K562 (cell line): Measurements from ENCODE around the gene CEP192. TPM values are rescaled to one million over a fixed set of nuclear protein-coding genes. Genes with fewer than 3 reads are reported as not detected.

Experiments used
- ATAC-seq: fragments of 200-7000 bp; cut with Tn5 transposase; 3 replicates; pipeline ENCODE4 v1.9.1; 2020; ENCODE audit warnings: moderate library complexity
- BruUV-seq: library from RNA; stranded (reverse); fragments of 400-500 nt; replicated peaks from 2 replicates; lab custom pipeline; 2021; lab: Mats Ljungman, UMichigan
- CTCF ChIA-PET: fragments of 300-600 bp; formaldehyde crosslinking; extraction: SDS; loops from one replicate; lab custom pipeline; 2021; ENCODE audit warnings: low intra/inter-chr PET ratio; lab: Yijun Ruan, JAX
- POLR2A ChIA-PET: fragments of 300-600, 350-650 bp; sonication (Branson Sonifier 250); formaldehyde crosslinking; extraction: SDS; loops from one replicate; lab custom pipeline; 2021; ENCODE audit warnings: antibody characterized with exemption, inconsistent platforms; lab: Yijun Ruan, JAX
- DNase-seq, 4 experiments: peaks; one replicate each; pipeline versions ENCODE4 v3.0.0 to v3.0.0-alpha.2; 2011 to 2018; ENCODE audit warnings: low spot score in 3 of 4, mixed read lengths in 3 of 4; ENCODE audit errors: extremely low read depth in 1 of 4
- FAIRE-seq: peaks from 2 replicates; lab custom pipeline; 2011; peaks lifted over from hg19 to GRCh38; lab: Jason Lieb, UNC
- H2AFZ ChIP-seq: 2 replicates; pipeline ENCODE4 v1.6.0; 2011; ENCODE audit warnings: low read depth, low read length, control low read depth, inconsistent platforms
- H3K27ac ChIP-seq: fragments of 200-600 bp; 3 replicates; pipeline ENCODE4 v1.8.0; 2011; ENCODE audit warnings: low read depth, mild to moderate bottlenecking, control low read depth, inconsistent platforms, low read length, moderate library complexity, mixed read lengths; ENCODE audit errors: extremely low read depth
- H3K27me3 ChIP-seq, 2 experiments: fragments of 300-600 bp in 1 of 2; 2 replicates in 1 of 2; 3 replicates in 1 of 2; pipeline versions ENCODE4 v1.6.0 to v1.8.0; 2011; ENCODE audit warnings: inconsistent platforms in 2 of 2, low read length in 2 of 2, mild to moderate bottlenecking in 1 of 2, mixed read lengths in 1 of 2, moderate library complexity in 1 of 2; ENCODE audit not compliant: control insufficient read depth in 2 of 2, insufficient read depth in 2 of 2
- H3K36me3 ChIP-seq: fragments of 300-600 bp; 3 replicates; pipeline ENCODE4 v1.8.0; 2011; ENCODE audit warnings: mild to moderate bottlenecking, low read length, inconsistent platforms; ENCODE audit not compliant: control insufficient read depth, insufficient read depth
- H3K4me1 ChIP-seq, 2 experiments: fragments of 200-600 bp in 1 of 2; replicated peaks in 1 of 2; 2 replicates in 1 of 2; 3 replicates in 1 of 2; pipeline versions ENCODE4 v1.5.1 to v1.8.0; 2011; ENCODE audit warnings: inconsistent platforms in 2 of 2, low read length in 2 of 2, mild to moderate bottlenecking in 1 of 2, mixed read lengths in 1 of 2, moderate library complexity in 1 of 2; ENCODE audit not compliant: control insufficient read depth in 2 of 2, insufficient read depth in 2 of 2
- H3K4me2 ChIP-seq: 2 replicates; pipeline ENCODE4 v1.6.1; 2011; ENCODE audit warnings: low read length, control low read depth, inconsistent platforms, mixed read lengths; ENCODE audit not compliant: insufficient read depth
- H3K4me3 ChIP-seq: fragments of 200-600 bp; sonication (generic), shearing (Covaris generic); 2 replicates; pipeline ENCODE4 v1.5.1; 2016; ENCODE audit warnings: control low read depth, inconsistent platforms
- H3K79me2 ChIP-seq: fragments of 200-600 bp; 3 replicates; pipeline ENCODE4 v1.8.0; 2011; ENCODE audit warnings: low read length, inconsistent platforms; ENCODE audit not compliant: control insufficient read depth, insufficient read depth
- H3K9ac ChIP-seq, 2 experiments: 2 replicates each; pipeline versions ENCODE4 v1.6.0 to v1.6.1; 2011; ENCODE audit warnings: low read depth in 2 of 2, low read length in 2 of 2, control low read depth in 1 of 2, inconsistent platforms in 1 of 2, mild to moderate bottlenecking in 1 of 2, mixed read lengths in 1 of 2; ENCODE audit not compliant: insufficient read depth in 1 of 2
- H3K9me1 ChIP-seq: one replicate; pipeline ENCODE4 v1.6.0; 2011; ENCODE audit warnings: inconsistent platforms, mild to moderate bottlenecking, low read length, moderate library complexity; ENCODE audit not compliant: control insufficient read depth, insufficient read depth
- H3K9me3 ChIP-seq: replicated peaks from 2 replicates; pipeline ENCODE4 v1.5.1; 2011; ENCODE audit warnings: low read depth, low read length, inconsistent platforms; ENCODE audit not compliant: control insufficient read depth, insufficient read depth
- H4K20me1 ChIP-seq: replicated peaks from 2 replicates; pipeline ENCODE4 v1.6.1; 2011; ENCODE audit warnings: low read length, inconsistent platforms, mixed read lengths; ENCODE audit not compliant: control insufficient read depth, insufficient read depth
- DMBX1 ChIP-seq: fragments of 250-450 bp; sonication (Bioruptor Pico); IDR thresholded peaks from 2 replicates; pipeline ENCODE4 v1.8.0; 2022; ENCODE audit warnings: inconsistent platforms, mild to moderate bottlenecking, moderate library complexity, borderline replicate concordance
- EHMT2 ChIP-seq: fragments of 450-650 bp; IDR thresholded peaks from 2 replicates; pipeline ENCODE4 v1.6.1; 2018; ENCODE audit warnings: antibody characterized with exemption
- KAT8 ChIP-seq: fragments of 450-650 bp; IDR thresholded peaks from 2 replicates; pipeline ENCODE4 v1.6.1; 2016; ENCODE audit warnings: low read depth, mild to moderate bottlenecking
- KLF13 ChIP-seq: fragments of 450-650 bp; IDR thresholded peaks from 2 replicates; pipeline ENCODE4 v1.6.1; 2016; ENCODE audit warnings: missing genetic modification characterization, low read depth, mild to moderate bottlenecking, missing compliant biosample characterization, moderate library complexity, borderline replicate concordance
- L3MBTL2 ChIP-seq: fragments of 450-650 bp; IDR thresholded peaks from 2 replicates; pipeline ENCODE4 v1.6.1; 2016; ENCODE audit warnings: mild to moderate bottlenecking, moderate library complexity
- LEF1 ChIP-seq: fragments of 450-650 bp; IDR thresholded peaks from 2 replicates; pipeline ENCODE4 v1.6.1; 2016; ENCODE audit warnings: mild to moderate bottlenecking
- MAZ ChIP-seq, 2 experiments: fragments of 450-650 bp in 1 of 2; sonication (generic) in 1 of 2; formaldehyde crosslinking; IDR thresholded peaks in 1 of 2; conservative IDR thresholded peaks in 1 of 2; 2 replicates each; pipeline versions ENCODE4 v1.4.0 to v1.5.0; 2020; ENCODE audit warnings: mild to moderate bottlenecking in 1 of 2, missing genetic modification reagents in 1 of 2
- SREBF1 ChIP-seq: fragments of 150-350 bp; IDR thresholded peaks from 2 replicates; pipeline ENCODE4 v1.6.1; 2014; ENCODE audit warnings: antibody characterized with exemption, low read depth, low read length, borderline replicate concordance
- WGBS: fragments of 100-300 bp; shearing (Covaris generic); methylation state at CpG from one replicate; pipeline ENCODE4 v1.1.6; 2016; ENCODE audit warnings: low coverage, mixed read lengths; ENCODE audit not compliant: insufficient coverage; ENCODE audit errors: missing lambda C conversion rate; 5-methylcytosine and 5-hydroxymethylcytosine counted together
- in situ Hi-C: fragments of 300-500 bp; cut with MboI; formaldehyde crosslinking; loops from 4 replicates; pipeline ENCODE4 v1.15.0; 2018; ENCODE audit warnings: inconsistent platforms, mixed read lengths
- intact Hi-C: fragments of 100-400 bp; cut with micrococcal nuclease; formaldehyde crosslinking; loops from 2 replicates; pipeline ENCODE4 v1.14.2; 2022
- polyA plus RNA-seq, 8 experiments: library from polyadenylated mRNA; depleted of rRNA in 4 of 8; stranded (reverse) in 5 of 8; unstranded in 3 of 8; fragments of >200 nt; fragmentation: Nextera tagmentation in 2 of 8; fragmentation: Illumina TruSeq in 1 of 8; extraction: Ambion mirVana in 2 of 8; extraction: Trizol in 1 of 8; gene quantifications; 2 replicates each; pipeline versions ENCODE4 v1.2.1 to v1.2.3, GENCODE V29; 2011 to 2014; ENCODE audit warnings: inconsistent platforms in 1 of 8, missing spikeins in 1 of 8
- total RNA-seq, 7 experiments: library from RNA; depleted of rRNA in 6 of 7; stranded (reverse); fragments of >200 nt in 6 of 7; fragmentation: Illumina TruSeq in 2 of 7; extraction: Trizol in 2 of 7; gene quantifications; 2 replicates each; pipeline versions ENCODE4 v1.2.1 to v1.2.3, GENCODE V29; 2011 to 2021; ENCODE audit warnings: low replicate concordance in 1 of 7
- TF ChIP-seq, protein P1 (sequence below): fragments of 250-450 bp; sonication (Bioruptor Pico); IDR thresholded peaks from 2 replicates; pipeline ENCODE4 v1.4.0; 2020; ENCODE audit warnings: mild to moderate bottlenecking, moderate library complexity
- TF ChIP-seq, protein P2 (sequence below): fragments of 250-450 bp; sonication (Bioruptor Pico); IDR thresholded peaks from 2 replicates; pipeline ENCODE4 v1.5.0; 2020; ENCODE audit warnings: mild to moderate bottlenecking
- TF ChIP-seq, protein P3 (sequence below), 2 experiments: fragments of 450-650 bp; formaldehyde crosslinking in 1 of 2; IDR thresholded peaks; 2 replicates each; pipeline versions ENCODE4 v1.4.0 to v1.6.1; 2014 to 2020; ENCODE audit warnings: mild to moderate bottlenecking in 2 of 2, borderline replicate concordance in 1 of 2, low read depth in 1 of 2

Gene CEP192
- total and polyA plus RNA-seq, 9 of the 15 experiments (the other 6 are each of a cell fraction or from before 2014, with no cell fraction given): 14.4 to 54.4 (median 35.8) TPM

DNA sequence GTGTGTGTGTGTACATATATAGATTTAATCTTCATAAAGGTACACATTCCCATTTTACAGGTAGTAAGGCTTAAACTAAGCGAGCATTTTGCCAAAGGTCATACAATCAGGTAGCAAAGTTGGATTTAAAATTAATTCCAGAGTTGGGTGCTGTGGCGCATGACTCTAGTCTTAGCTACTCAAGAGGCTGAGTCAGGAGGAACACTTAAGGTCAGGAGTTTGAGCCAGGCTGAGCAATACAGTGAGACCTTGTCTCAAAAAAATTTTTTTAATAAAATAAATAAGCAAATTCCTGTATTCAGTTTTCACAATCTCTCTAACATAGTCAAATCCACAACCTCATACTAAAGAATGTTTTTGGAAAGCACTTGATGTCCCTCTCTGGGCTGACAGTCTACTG, 115.9 kb downstream of the CEP192 start:
- BruUV-seq: no TSS peak
- FAIRE-seq: no peak
- no peaks in the 10 kb centered on the region for H3K9me3 ChIP-seq
- TF ChIP-seq KAT8: no peak
- no peak for TF ChIP-seq MAZ (CRISPR knock-in tag; conservative IDR thresholded peaks at IDR 0.05 in 1 of 2, IDR thresholded peaks at IDR 0.05 in 1 of 2)
- TF ChIP-seq, protein P1, sequence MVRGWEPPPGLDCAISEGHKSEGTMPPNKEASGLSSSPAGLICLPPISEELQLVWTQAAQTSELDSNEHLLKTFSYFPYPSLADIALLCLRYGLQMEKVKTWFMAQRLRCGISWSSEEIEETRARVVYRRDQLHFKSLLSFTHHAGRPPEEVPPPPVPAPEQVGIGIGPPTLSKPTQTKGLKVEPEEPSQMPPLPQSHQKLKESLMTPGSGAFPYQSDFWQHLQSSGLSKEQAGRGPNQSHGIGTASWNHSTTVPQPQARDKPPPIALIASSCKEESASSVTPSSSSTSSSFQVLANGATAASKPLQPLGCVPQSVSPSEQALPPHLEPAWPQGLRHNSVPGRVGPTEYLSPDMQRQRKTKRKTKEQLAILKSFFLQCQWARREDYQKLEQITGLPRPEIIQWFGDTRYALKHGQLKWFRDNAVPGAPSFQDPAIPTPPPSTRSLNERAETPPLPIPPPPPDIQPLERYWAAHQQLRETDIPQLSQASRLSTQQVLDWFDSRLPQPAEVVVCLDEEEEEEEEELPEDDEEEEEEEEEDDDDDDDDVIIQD: no peak
- no peak for TF ChIP-seq SREBF1
- TF ChIP-seq, protein P2, sequence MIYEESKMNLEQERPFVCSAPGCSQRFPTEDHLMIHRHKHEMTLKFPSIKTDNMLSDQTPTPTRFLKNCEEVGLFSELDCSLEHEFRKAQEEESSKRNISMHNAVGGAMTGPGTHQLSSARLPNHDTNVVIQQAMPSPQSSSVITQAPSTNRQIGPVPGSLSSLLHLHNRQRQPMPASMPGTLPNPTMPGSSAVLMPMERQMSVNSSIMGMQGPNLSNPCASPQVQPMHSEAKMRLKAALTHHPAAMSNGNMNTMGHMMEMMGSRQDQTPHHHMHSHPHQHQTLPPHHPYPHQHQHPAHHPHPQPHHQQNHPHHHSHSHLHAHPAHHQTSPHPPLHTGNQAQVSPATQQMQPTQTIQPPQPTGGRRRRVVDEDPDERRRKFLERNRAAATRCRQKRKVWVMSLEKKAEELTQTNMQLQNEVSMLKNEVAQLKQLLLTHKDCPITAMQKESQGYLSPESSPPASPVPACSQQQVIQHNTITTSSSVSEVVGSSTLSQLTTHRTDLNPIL (CRISPR knock-in tag): no peak
- TF ChIP-seq, protein P3, sequence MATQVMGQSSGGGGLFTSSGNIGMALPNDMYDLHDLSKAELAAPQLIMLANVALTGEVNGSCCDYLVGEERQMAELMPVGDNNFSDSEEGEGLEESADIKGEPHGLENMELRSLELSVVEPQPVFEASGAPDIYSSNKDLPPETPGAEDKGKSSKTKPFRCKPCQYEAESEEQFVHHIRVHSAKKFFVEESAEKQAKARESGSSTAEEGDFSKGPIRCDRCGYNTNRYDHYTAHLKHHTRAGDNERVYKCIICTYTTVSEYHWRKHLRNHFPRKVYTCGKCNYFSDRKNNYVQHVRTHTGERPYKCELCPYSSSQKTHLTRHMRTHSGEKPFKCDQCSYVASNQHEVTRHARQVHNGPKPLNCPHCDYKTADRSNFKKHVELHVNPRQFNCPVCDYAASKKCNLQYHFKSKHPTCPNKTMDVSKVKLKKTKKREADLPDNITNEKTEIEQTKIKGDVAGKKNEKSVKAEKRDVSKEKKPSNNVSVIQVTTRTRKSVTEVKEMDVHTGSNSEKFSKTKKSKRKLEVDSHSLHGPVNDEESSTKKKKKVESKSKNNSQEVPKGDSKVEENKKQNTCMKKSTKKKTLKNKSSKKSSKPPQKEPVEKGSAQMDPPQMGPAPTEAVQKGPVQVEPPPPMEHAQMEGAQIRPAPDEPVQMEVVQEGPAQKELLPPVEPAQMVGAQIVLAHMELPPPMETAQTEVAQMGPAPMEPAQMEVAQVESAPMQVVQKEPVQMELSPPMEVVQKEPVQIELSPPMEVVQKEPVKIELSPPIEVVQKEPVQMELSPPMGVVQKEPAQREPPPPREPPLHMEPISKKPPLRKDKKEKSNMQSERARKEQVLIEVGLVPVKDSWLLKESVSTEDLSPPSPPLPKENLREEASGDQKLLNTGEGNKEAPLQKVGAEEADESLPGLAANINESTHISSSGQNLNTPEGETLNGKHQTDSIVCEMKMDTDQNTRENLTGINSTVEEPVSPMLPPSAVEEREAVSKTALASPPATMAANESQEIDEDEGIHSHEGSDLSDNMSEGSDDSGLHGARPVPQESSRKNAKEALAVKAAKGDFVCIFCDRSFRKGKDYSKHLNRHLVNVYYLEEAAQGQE (IDR thresholded peaks at IDR 0.05; ENCODE audit: borderline replicate concordance): no peak
- TF ChIP-seq, protein P3 (CRISPR knock-in tag; IDR thresholded peaks at IDR 0.05; ENCODE audit: low read depth): no peak
- TF ChIP-seq DMBX1 (CRISPR knock-in tag): no peak
- TF ChIP-seq LEF1: no peak
- TF ChIP-seq EHMT2: no peak
- TF ChIP-seq L3MBTL2: no peak
- TF ChIP-seq KLF13 (tag): no peak
- H3K36me3 ChIP-seq: peaks cover 91% of the 10 kb centered on the region
- WGBS: 96% methylated on average over 2 of the region's 2 CpGs
- ATAC-seq: no peak
- ChIA-PET CTCF (no interaction called here), POLR2A (no interaction called here)
- no peak for DNase-seq
- H3K9me1 ChIP-seq: no peaks in the 10 kb centered on the region
- H3K27me3 ChIP-seq: no peaks in the 10 kb centered on the region
- in situ Hi-C loops: no loop called here
- no peak overlapping the region for H3K4me3 ChIP-seq
- no peaks in the 10 kb centered on the region for H3K4me1 ChIP-seq
- H3K79me2 ChIP-seq: no peaks in the 10 kb centered on the region
- H2AFZ ChIP-seq: no peak overlapping the region
- intact Hi-C loops: no loop called here
- no peak overlapping the region for H3K4me2 ChIP-seq
- H3K27ac ChIP-seq: no peak overlapping the region
- no peaks in the 10 kb centered on the region for H4K20me1 ChIP-seq
- no peak overlapping the region for H3K9ac ChIP-seq
